HUDEP-2 (cell line): Measurements from ENCODE around the gene TMC3.
A peak's percentile ranks its signal among the peaks of the same experiment; 100 is the strongest.
"Not testable (repeated sequence)": the region's sequence is repeated elsewhere in the genome, so short reads cannot be mapped to it uniquely, and the experiment has no call there.

ENCODE experiments used
- DNase-seq, 76 experiments: peaks; one replicate each; lab custom pipeline; 2025; ENCODE audit not compliant: unreplicated experiment in 76 of 76; lab: John Stamatoyannopoulos, UW

The TMC3 gene

GRCh38 chr15:81373775-81374395 lies at the start of gene TMC3:
TMC3 (minus strand) TSS chr15:81374213; CDS start chr15:81374077, 136 bp downstream.
- no peak for DNase-seq

- no peak for DNase-seq
Measured at GRCh38 chr15:81421461-81421860, 47.4 kb upstream of the TMC3 start.

GRCh38 chr15:81419332-81419943 lies 45.4 kb upstream of the TMC3 start:
- no peak for DNase-seq

- DNase-seq, result no peak
Measured at GRCh38 chr15:81418891-81419290, 44.9 kb upstream of the TMC3 start.

GRCh38 chr15:81418444-81418843 lies 44.4 kb upstream of the TMC3 start:
- no peak for DNase-seq

GRCh38 chr15:81414274-81414968 lies 40.4 kb upstream of the TMC3 start:
- DNase-seq, result not testable (repeated sequence)

GRCh38 chr15:81413851-81414250 lies 39.8 kb upstream of the TMC3 start:
- no peak for DNase-seq

GRCh38 chr15:81411969-81412633 lies 38.1 kb upstream of the TMC3 start:
- DNase-seq, result no peak

DNA sequence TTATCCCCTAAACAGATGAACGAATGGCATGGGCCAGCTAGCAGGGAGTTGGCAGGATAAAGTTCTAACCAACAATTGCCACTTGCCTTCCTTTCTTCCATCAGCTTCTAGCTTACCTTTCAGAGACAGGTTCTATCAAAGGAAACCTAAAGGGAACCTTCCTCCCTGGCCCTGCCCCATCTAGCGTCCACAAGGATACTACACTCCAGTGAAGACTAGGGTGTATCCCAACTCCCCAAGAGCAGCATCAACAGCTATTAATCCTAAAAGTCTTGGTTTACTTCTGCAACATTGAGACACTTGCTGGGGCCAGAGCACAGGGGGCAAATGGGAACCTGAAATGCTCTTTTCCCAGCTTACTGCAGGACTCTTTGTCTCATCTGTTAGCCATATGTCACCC lies 37.0 kb upstream of the TMC3 start:
- DNase-seq, result no peak

DNA sequence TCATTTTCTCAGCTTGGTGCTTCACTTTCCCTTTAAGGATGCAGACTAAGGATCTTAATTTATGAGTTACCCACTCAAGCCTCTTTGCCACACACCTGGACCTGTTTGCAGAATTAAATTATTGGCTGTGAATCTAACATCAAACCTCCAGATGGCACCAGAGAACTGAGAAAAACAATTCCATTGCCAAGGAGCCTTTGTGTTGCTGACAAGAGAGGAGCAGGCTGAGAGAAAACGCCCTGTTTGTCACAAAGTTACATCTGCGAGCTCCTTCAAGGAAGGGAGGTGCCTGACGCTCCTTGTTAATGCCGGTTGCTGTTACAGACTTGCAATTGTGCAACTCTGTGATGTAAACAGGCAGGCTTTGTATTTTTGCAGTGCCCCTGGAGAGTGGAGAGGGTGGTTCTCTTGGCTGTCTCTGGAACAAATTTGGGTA lies 36.3 kb upstream of the TMC3 start:
- DNase-seq, result peak in 51 of 76 experiments; percentile 1 to 77 (median 27)

DNA sequence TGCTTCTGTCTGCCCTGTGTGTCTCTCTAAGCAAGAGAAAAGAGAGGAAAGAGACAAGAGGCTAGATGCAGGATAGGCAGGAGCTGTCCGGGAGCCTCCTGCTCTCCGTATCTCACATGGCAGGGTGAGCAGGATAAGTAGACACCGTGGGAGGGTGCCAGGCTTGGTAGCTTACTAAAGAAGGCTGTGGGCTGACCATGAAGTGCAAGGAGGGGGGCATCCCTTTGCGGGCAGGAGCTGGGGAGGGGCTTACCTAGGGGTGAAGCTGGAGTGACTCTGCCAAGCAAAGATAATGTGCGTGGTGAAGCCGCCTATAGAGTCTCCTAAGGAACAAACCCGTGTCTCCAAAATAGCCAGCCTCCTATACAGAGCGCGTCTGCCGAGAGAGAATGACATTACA lies 33.7 kb upstream of the TMC3 start:
- no peak for DNase-seq

- DNase-seq, result no peak
Measured at GRCh38 chr15:81407176-81407575, 33.2 kb upstream of the TMC3 start.

GRCh38 chr15:81400640-81401236 lies 26.7 kb upstream of the TMC3 start:
- DNase-seq, result peak in 16 of 76 experiments; percentile 1 to 59 (median 14)

- no peak for DNase-seq
Measured at GRCh38 chr15:81398910-81399551, 25.0 kb upstream of the TMC3 start.

GRCh38 chr15:81398456-81398855 lies 24.4 kb upstream of the TMC3 start:
- DNase-seq, result no peak

- DNase-seq, result no peak
Measured at GRCh38 chr15:81394603-81395002, 20.6 kb upstream of the TMC3 start.

DNA sequence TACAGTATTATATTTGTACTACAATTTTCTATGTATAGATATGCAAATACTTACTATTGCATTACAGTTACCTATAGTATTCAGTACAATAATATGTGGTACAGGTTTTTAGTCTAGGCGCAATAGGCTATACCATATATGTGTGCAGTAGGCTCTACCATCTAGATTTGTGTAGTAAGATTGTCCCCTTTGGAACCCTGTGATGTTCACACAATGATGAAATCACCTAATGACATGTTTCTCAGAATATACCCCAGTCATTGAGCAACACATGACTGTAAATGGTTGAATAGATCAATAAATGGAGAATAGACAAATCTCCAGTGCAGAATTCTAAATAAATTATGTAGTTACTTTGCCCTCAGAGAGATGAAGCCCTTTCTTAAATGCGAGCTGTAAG lies 17.6 kb upstream of the TMC3 start:
- no peak for DNase-seq

DNA sequence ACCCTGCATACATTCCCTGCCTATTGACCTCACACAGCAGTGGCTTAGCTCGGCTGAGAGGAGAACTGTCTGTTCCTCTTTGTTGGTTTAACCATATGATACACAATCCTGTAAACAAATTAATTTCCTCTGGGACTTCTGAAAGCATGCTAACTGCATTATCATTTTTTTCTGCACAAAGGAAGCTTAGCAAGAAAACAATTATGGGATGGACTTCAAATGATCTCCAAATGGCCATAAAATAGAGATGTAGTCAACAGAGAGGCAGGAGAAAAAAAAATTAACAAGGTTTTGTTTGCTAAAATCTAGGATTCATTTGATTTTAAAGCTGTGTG lies 14.4 kb upstream of the TMC3 start:
- DNase-seq, result no peak

GRCh38 chr15:81387621-81388435 lies 13.8 kb upstream of the TMC3 start:
- DNase-seq, result peak in 7 of 76 experiments; percentile 4 to 33 (median 20)

DNA sequence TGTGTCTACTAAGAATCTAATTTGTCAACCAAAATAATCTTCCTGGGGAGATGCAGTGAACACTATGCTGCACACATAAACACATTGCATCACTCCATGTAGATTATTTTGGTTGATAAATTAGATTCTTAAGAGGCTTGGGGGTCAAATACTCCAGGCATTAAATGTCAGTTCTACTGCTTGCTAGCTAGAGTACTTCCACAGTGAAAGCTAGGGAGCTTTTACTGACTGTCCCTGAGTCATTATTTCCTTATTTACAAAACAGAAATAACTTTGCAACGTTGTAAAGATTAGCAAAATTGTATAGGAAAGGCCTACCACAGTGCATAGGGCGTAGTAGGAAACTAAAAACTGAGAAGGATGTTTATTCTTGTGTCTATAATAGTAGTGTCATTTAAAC lies 12.9 kb upstream of the TMC3 start:
- no peak for DNase-seq
